Stimulated activated CD4-positive, alpha-beta T cell treated with anti-CD3 and anti-CD28 coated beads, Interleukin-2, amount 100 ng/mL, for 48 hours (primary cell): ENCODE data around the gene GSTA4.
"Not testable (repeated sequence)": the region's sequence is repeated elsewhere in the genome, so short reads cannot be mapped to it uniquely, and the experiment has no call there.

Experiments used
- DNase-seq, 2 donors: peaks; one replicate each; pipeline ENCODE4 v3.0.0-alpha.2; 2020

GSTA4 gene

DNA sequence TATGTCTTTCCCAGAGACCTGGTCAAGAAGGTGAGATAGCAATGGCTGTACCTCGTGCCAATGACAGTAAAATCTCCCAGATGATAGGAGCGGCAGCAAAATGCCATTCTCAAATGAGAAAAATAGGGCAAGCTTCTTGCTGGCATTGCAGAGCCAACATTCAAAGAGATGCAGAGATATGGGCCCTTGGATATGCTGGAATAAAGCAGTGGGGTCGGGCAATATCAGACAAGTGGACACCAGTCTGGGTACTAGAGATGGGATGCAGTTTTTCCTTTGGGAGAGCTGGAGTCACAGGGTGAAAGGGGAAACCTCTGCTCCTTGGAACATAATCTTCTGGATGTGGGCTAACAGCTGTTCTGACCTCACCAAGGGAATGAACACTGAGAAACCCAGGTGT lies 29.0 kb downstream of the GSTA4 start:
- DNase-seq = no peak

DNA sequence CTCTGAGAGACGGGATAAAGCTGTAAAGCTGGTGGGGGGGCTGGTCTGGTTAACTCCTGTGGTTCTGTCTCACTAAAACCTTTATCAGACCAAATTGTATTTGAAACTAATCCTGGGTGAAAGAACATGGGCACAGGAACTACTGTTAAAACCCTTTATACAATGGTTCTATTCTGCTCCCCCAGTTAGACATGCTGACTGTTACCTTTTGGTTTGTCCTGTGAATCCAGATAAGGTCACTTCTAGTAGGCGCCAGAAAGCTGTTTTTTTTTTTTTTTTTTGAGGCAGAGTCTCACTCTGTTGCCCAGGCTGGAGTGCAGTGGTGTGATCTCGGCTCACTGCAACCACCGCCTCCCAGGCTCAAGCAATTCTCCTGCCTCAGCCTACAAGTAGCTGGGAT lies 29.7 kb downstream of the GSTA4 start:
- DNase-seq = no peak

DNA sequence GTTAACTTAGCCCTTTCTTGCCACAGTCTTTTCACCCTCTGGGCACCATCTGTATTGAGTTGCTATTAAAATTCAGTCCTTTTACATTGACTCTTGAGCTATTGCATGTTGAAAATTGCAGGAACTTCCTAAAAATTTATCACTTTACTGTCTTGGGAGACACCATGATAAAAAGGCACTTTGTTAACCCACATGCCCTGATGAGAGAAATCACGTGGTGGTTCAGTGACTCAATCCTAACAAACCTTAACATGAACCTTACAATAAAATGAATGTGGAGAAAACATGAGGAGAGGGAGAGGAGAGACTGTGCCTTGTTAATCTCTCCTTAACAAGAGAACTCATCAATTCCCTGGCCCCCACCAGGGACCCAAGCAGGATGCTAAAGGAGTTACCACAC lies 30.8 kb downstream of the GSTA4 start:
- DNase-seq = no peak

DNA sequence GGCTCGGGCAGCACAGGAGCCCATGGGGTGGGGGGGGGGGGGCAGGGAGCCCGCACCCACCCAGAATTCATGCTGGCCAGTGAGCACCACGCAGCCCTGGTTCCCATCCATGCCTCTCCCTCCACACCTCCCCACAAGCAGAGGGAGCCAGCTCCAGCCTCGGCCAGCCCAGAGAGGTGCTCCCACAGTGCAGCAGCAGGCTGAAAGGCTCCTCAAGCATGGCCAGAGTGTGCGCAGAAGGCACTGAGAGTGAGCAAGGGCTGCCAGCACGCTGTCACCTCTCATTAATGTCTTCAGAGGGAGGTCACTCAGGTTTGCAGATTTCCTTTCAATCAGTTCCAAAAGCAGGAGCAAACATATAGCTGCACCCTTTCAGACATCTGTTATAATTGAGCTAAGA lies 32.4 kb downstream of the GSTA4 start:
- DNase-seq = no peak

DNA sequence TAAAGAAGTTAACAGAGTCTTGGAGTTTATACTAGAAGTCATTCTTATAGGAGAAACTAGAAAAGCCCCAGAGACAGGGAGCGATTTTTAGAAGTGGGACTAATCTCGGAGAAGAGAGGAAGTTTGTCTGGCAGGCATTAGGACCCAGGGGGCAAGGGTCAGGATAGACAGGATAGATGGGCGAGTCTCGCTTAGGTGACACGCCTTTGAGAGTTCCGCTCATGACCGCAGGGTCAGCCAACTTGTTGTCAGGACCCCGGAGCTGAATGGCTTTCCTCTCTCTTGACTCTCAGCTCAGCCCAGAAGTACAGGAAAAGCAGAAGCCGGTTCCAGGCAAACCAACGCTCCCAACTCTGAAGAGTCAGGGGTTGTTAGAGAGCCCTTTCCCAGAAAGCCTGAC lies 34.1 kb downstream of the GSTA4 start:
- not testable (repeated sequence) for DNase-seq

DNA sequence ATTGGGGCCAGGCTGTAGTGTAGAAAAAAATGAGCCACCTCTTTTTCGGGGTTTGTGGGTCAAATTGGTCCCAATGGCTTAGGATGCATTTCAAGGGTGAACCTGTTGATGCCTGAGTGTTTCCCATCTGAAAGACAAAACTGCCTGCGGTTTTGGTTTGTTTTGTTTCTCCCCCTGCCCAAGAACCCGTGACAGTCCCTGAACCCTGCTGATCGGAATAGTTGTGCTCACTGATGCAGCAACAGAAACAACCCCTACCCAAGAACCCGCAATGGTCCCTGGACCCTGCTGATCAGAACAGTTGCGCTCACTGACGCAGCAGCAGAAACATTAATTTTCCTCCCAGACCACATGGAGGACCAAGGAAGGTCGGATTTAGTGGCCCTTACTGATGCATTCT lies 34.9 kb downstream of the GSTA4 start:
- DNase-seq = not testable (repeated sequence)

DNA sequence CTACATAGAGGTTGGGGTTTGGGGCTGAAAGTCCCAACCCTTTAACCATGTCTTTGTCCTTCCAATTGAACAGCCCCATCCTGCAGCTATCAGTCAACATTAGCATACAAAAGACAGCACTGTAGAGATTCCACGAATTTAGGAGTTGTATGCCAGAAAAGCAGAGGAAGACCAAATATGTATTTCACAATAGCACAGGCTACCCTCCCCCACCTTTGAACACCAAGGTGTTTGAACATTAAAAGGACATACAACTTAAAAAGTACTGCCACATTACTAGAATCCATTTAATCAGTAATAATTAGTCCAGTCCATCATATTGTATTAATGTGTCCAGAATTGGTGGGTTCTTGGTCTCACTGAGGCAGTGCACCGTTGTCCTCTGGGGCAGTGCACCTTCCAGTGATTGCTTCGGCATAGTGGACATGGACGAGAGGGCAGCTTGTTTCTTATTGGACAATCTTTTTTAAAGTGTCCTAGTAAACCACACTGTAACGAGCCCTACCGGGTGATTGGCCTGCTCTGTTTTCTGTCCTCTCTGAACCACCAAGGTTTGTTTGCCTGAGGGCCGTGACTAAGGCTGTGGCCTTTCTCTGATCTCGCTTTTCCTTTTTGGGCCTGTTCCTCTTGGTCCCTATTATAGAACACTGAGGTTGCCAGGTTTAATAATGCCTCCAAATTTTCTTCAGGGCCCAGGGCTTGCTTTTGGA lies 36.4 kb downstream of the GSTA4 start:
- DNase-seq = no peak

DNA sequence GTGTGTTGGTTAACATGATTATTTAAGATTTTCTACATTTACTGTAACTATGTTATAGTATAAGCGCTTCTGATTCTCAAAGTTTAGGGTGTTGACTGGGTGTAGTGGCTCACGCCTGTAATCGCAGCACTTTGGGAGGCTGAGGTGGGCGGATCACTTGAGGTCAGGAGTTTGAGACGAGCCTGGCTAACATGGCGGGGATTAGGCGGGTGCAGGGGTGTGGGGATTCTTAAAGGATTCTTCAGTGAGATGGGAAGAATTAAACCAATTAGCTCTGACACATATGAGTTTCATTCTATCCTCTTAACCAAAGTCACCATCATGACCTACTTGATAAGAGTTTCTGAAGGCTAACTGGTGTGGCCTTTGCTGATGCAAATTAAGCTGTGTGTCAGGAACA lies 39.2 kb downstream of the GSTA4 start:
- no peak for DNase-seq

DNA sequence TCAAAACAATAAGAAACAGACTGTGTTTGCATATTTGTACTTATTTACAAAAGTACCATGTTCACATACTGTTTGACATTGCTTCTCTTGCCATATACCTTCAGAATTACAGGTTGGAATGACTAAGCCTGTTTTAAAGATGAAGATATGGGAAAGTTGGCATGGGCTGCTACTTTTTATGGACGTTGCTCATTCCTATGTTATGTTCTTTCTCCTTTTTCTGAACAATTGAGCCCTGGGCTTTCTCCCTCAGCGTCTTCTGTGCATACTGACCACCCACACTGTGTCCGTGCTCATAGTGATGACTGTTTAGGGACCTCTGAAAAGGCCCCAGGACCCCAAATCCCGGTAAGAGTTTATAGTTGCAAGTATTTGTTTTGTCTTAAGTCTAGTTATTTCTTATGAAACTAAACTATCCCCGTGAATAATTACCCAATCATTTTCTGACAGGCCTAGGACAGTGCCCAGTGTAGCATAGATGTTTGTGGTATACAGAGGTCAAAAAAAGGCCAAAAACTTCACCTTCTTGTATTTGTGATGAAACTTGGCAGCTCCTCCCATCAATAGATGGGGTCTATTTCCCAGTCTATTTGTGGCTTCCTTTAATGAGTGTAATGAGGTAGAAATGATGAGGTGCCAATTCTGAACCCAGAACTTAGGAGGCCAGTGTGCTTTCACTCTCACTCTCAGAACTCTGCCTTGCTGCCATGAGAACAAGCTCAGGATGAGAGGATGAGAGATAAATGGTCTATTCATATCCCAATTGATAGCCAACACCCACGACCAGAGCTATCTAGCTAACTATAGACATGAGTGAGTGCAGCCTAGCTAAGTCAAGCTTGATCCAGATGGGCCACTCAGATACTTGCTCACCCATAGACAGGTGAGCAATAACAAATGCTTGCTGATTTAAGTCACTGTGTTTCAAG lies 40.9 kb downstream of the GSTA4 start:
- DNase-seq = no peak

DNA sequence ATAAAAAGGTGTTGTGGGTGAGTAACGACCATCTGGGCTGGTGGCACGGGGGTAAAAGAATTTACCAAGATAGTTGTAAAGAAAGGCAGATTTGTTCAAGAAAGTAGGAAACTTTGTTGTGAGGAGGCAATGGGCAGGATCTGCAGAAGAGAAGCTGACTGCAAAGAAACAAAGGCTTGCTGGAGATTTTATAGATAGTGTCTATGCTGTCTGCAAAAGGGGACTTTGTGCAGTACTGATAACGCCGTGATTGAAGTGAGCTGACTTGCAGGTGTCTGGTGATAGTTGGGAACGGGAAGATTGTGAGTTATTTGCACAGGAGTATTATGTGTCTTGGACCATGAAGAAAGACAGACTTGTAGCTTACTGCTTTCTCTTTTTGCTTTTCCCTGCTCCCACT lies 48.8 kb downstream of the GSTA4 start:
- DNase-seq = no peak

DNA sequence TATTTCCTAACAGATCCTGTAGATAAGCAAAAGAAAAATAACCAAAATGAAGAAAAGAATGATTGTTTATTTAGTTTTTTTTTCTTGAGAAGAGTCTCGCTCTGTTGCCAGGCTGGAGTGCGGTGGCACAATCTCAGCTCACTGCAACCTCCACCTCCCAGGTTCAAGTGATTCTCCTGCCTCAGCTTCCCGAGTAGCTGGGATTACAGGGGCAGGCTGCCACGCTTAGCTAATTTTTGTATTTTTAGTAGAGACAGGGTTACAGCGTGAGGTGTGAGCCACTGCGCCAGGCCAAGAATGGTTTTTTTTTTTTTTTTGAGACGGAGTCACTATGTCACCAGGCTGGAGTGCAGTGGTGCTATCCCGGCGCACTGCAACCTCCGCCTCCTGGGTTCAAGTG lies 52.3 kb downstream of the GSTA4 start:
- not testable (repeated sequence) for DNase-seq

DNA sequence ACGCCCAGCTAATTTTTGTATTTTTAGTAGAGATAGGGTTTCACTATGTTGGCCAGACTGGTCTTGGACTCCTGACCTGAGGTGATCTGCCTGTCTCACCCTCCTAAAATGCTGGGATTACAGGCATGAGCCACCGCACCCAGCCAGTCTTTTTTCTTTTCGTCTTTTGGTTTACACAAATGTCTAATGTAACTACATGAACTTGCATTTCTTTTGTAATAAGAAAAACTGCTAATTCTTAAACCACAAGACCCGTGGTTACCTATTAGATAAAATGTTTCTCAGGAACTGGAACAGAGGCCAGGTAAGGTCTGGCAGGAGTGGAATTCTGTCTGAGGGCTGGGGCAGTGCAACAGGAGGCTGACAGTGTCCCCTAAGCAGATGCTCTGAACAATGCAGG lies 52.9 kb downstream of the GSTA4 start:
- DNase-seq = no peak

DNA sequence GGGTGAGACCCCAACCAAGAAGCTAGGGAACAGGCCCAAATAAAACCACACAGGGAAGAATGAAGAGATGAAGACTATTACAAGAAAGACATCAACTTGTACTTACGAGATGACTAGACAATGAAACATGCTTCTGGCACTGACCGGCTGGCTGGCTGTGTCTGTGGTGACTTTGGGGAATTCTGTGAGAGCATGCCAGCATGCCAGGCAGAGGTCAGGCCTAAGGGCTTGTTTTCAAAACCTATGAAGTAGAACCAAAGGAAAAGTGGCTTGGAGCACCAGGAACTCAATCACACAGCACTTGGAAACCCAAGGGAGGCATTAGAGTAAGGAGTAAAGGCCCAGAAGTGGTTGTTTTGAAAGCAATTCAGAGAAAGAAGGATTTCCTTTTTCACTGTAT lies 57.2 kb downstream of the GSTA4 start:
- DNase-seq = no peak

DNA sequence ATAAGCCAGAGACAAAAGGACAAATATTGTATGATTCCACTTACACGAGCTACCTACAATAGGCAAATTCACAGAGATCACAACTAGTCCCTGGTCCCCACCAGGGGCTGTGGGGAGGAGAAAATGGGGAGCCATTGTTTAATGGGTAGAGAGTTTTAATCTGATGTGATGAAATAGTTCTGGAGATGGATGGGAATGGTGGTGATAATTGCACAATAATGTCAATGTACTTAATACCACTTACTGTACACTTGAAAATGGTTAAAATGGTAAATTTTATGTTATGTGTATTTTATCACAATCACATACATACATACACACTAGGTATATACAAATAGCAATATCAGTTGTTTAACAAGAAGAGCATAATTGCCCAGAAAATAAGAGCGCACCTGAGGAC lies 61.3 kb downstream of the GSTA4 start:
- no peak for DNase-seq

DNA sequence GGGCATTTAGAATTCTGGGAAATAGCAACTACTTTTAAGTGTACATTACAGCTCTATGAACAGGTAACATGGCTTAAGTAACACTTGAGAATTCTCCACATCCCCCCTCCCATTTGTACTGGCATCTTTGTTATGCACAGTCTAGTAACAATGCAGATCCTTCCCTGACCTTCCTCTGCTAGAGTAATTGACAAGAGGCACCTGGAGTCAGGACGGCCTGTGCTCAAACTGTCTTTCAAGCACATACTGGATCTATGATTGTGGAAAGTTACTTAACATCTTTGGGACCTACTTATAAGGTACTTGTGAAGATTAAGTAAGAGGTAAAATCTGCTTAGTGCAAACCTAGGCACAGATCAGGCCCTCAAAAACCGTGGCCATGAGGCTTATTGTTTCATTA lies 63.7 kb downstream of the GSTA4 start:
- no peak for DNase-seq

DNA sequence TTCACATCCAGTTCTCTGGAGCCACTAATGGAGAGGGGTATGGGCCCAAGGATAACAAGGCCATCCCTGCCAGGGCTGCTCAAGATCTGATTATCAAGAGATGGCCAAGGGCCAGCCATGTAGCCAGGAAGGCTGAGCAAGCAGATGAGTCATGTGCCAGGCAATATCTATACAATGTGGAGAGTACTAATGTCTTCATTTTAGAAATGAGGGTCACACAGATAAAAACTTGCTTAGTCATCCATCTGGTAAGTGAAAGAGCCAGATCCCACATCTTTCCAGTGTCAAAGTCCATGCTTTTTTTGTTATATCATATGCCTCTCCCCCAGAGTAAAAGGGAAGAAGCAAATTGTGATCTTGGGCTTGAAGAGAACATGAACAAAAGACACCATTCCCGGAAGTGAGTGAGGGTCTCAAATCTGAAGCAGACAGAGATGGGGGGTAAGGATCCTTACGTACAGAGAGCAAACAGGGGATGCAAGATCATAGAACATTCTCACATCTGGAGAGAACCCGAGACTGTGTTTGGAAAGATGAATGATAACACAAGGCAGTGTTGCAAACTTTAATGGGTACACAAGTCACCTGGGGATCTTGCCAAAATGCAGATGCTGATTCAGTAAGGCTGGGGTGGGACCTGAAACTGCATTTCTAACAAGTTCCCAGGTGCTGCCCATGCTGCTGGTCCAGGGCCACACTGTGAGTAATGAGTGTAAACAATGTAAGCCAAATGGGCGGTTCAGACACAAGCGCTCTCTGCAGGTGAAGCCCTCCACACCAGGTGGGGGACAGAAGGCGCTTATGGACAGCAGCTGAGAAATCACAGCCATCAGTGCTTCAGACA lies 65.5 kb downstream of the GSTA4 start:
- DNase-seq = no peak
